ENCODE data around the gene OR52J3. TPM values are rescaled to one million over a fixed set of nuclear protein-coding genes. Genes with fewer than 3 reads are reported as not detected.

OR52J3 gene
- polyA plus RNA-seq, 1 donor = not detected

- no peak for DNase-seq
Measured at GRCh38 chr11:5096011-5096410, 49.7 kb downstream of the OR52J3 start.

Other genes starting within 250 kb of the OR52J3 start
- gene OR52R1, start 242.1 kb upstream of the OR52J3 start, polyA plus RNA-seq (ENCODE audit: insufficient read length) = not detected
- gene OR51F2, start 225.2 kb upstream of the OR52J3 start, polyA plus RNA-seq (ENCODE audit: insufficient read length) = not detected
- gene OR51S1, start 197.3 kb upstream of the OR52J3 start, polyA plus RNA-seq (ENCODE audit: insufficient read length) = not detected
- gene OR51T1, start 164.6 kb upstream of the OR52J3 start, polyA plus RNA-seq (ENCODE audit: insufficient read length) = not detected
- not detected for gene OR51A7, start 142.7 kb upstream of the OR52J3 start, polyA plus RNA-seq (ENCODE audit: insufficient read length)
- gene OR51G2, start 127.2 kb upstream of the OR52J3 start, polyA plus RNA-seq (ENCODE audit: insufficient read length) = not detected
- gene OR51G1, start 122.2 kb upstream of the OR52J3 start, polyA plus RNA-seq (ENCODE audit: insufficient read length) = not detected
- not detected for gene OR51A4, start 98.9 kb upstream of the OR52J3 start, polyA plus RNA-seq (ENCODE audit: insufficient read length)
- gene OR51A2, start 90.8 kb upstream of the OR52J3 start, polyA plus RNA-seq (ENCODE audit: insufficient read length) = not detected
- gene OR51L1, start 51.7 kb upstream of the OR52J3 start, polyA plus RNA-seq (ENCODE audit: insufficient read length) = 0.12 TPM
- not detected for gene OR52E2, start 13.1 kb downstream of the OR52J3 start, polyA plus RNA-seq (ENCODE audit: insufficient read length)
- not detected for gene OR52E1, start 23.0 kb downstream of the OR52J3 start, polyA plus RNA-seq (ENCODE audit: insufficient read length)
- not detected for gene OR52A5, start 91.8 kb downstream of the OR52J3 start, polyA plus RNA-seq (ENCODE audit: insufficient read length)
- 0.02 TPM for gene OR52A1, start 108.2 kb downstream of the OR52J3 start, polyA plus RNA-seq (ENCODE audit: insufficient read length)
- not detected for gene OR51V1, start 154.2 kb downstream of the OR52J3 start, polyA plus RNA-seq (ENCODE audit: insufficient read length)
- gene HBB, start 180.5 kb downstream of the OR52J3 start, polyA plus RNA-seq (ENCODE audit: insufficient read length) = 98.9 TPM
- gene HBD, start 188.0 kb downstream of the OR52J3 start, polyA plus RNA-seq (ENCODE audit: insufficient read length) = 0.38 TPM
- 313 TPM for gene HBG1, start 203.3 kb downstream of the OR52J3 start, polyA plus RNA-seq (ENCODE audit: insufficient read length)
- gene HBG2, start 208.3 kb downstream of the OR52J3 start, polyA plus RNA-seq (ENCODE audit: insufficient read length) = 1,458 TPM
- gene HBE1, start 223.4 kb downstream of the OR52J3 start, polyA plus RNA-seq (ENCODE audit: insufficient read length) = 10.4 TPM